ENCODE results near the gene NEUROD2. TPM values are rescaled to one million over a fixed set of nuclear protein-coding genes. Genes with fewer than 3 reads are reported as not detected.

NEUROD2 gene
- total RNA-seq, 3 donors from 2014 or later = 0.05 TPM; not detected in 2

GRCh38 chr17:39573447-39574298 lies 34.0 kb downstream of the NEUROD2 start:
- no peaks in the 10 kb centered on the region for H3K9me3 ChIP-seq
- intact Hi-C loops (cut with DNase I, micrococcal nuclease) = no loop called here
- no peak for TF ChIP-seq CTCF (IDR thresholded peaks at IDR 0.05)
- H3K4me1 ChIP-seq (ENCODE audit: low read depth) = peaks cover 6% of the 10 kb centered on the region
- no peaks in the 10 kb centered on the region for H3K36me3 ChIP-seq (ENCODE audit: low read depth)
- peak overlapping the region; percentile 22 for H3K4me3 ChIP-seq
- peak; percentile 91 for ATAC-seq
- DNase-seq = peak; percentile 66 to 79 (median 70)

- Histone ChIP-seq H3K9me3 (no peaks in the 10 kb centered on the region), H3K4me3 (no peak overlapping the region), H3K36me3 (ENCODE audit: low read depth) (no peaks in the 10 kb centered on the region), H3K4me1 (ENCODE audit: low read depth) (peaks cover 6% of the 10 kb centered on the region)
- no peak for TF ChIP-seq CTCF (IDR thresholded peaks at IDR 0.05)
- ATAC-seq (no peak), DNase-seq (no peak)
- intact Hi-C loops (cut with DNase I, micrococcal nuclease) = no loop called here
Measured at GRCh38 chr17:39572121-39572520, 35.6 kb downstream of the NEUROD2 start.

- no peaks in the 10 kb centered on the region for H3K36me3 ChIP-seq (ENCODE audit: low read depth)
Measured at GRCh38 chr17:39569126-39569525, 38.6 kb downstream of the NEUROD2 start.

GRCh38 chr17:39568702-39569101 lies 39.0 kb downstream of the NEUROD2 start:
- ATAC-seq (no peak), DNase-seq (no peak)
- Histone ChIP-seq H3K36me3 (ENCODE audit: low read depth) (no peaks in the 10 kb centered on the region), H3K4me1 (ENCODE audit: low read depth) (peaks cover 6% of the 10 kb centered on the region), H3K9me3 (no peaks in the 10 kb centered on the region), H3K4me3 (no peak overlapping the region)
- no peak for TF ChIP-seq CTCF (IDR thresholded peaks at IDR 0.05)
- intact Hi-C loops (cut with DNase I, micrococcal nuclease) = no loop called here

More at GRCh38 chr17:39569126-39569525, 38.6 kb downstream of the NEUROD2 start:
- TF ChIP-seq CTCF (IDR thresholded peaks at IDR 0.05) = no peak
- intact Hi-C loops (cut with DNase I, micrococcal nuclease) = no loop called here
- Histone ChIP-seq H3K4me3 (no peak overlapping the region), H3K9me3 (no peaks in the 10 kb centered on the region), H3K4me1 (ENCODE audit: low read depth) (peaks cover 6% of the 10 kb centered on the region)
- no peak for DNase-seq
- no peak for ATAC-seq

GRCh38 chr17:39566094-39566850 lies 41.4 kb downstream of the NEUROD2 start:
- Histone ChIP-seq H3K4me1 (ENCODE audit: low read depth) (no peaks in the 10 kb centered on the region), H3K36me3 (ENCODE audit: low read depth) (no peaks in the 10 kb centered on the region), H3K9me3 (no peaks in the 10 kb centered on the region), H3K4me3 (no peak overlapping the region)
- ATAC-seq (no peak), DNase-seq (no peak)
- intact Hi-C loops (cut with DNase I, micrococcal nuclease) = no loop called here
- no peak for TF ChIP-seq CTCF (IDR thresholded peaks at IDR 0.05)
